GM10266 (cell line): ENCODE data around the gene ABCG1.
"Not testable (repeated sequence)": the region's sequence is repeated elsewhere in the genome, so short reads cannot be mapped to it uniquely, and the experiment has no call there.

Experiments used
- DNase-seq: peaks from one replicate; pipeline ENCODE4 v3.0.0; 2012; ENCODE audit errors: extremely low spot score
- TF ChIP-seq, protein P1 (sequence below): IDR thresholded peaks from 2 replicates; pipeline ENCODE4 v1.5.1; 2012; ENCODE audit warnings: mild to moderate bottlenecking, low read depth; ENCODE audit not compliant: control insufficient read depth, insufficient read depth; ENCODE audit errors: missing control alignments

ABCG1 gene

DNA sequence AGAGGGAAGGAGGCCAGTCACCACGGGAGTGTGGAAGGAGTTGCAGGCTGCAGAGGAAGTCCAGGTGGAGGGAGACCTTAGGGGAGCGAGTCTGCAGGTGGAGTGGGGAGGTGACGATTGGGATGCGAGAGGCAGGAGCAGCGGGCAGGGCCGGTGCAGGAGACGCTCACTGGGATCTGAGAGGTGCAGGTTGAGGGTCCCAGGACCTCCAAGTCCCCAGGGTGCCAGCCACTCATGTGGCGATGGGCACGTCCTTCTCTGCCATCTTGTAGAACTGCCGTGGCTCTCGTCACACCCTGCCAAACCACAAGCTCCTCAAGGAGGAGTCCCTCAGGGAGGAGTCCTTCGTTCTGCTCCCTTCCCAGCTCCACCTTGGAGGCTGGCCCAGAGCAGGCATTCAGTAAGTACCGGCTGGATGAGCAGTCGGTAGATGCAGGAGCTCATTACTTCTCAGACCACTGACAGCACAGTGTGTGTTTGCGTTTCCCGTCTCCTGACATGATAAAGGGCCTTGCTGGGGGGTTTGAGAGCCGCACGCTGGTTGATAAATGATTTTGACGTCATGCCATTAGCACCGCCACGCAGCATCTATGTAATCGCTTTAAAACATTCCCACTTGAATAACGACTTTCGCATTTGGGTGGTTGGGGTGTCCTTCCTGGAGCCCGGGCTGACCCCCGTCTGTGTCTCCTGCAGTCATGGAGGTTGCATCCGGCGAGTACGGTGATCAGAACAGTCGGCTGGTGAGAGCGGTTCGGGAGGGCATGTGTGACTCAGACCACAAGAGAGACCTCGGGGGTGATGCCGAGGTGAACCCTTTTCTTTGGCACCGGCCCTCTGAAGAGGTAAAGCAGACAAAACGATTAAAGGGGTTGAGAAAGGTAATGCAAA lies 68.5 kb downstream of the ABCG1 start:
- TF ChIP-seq, protein P1, sequence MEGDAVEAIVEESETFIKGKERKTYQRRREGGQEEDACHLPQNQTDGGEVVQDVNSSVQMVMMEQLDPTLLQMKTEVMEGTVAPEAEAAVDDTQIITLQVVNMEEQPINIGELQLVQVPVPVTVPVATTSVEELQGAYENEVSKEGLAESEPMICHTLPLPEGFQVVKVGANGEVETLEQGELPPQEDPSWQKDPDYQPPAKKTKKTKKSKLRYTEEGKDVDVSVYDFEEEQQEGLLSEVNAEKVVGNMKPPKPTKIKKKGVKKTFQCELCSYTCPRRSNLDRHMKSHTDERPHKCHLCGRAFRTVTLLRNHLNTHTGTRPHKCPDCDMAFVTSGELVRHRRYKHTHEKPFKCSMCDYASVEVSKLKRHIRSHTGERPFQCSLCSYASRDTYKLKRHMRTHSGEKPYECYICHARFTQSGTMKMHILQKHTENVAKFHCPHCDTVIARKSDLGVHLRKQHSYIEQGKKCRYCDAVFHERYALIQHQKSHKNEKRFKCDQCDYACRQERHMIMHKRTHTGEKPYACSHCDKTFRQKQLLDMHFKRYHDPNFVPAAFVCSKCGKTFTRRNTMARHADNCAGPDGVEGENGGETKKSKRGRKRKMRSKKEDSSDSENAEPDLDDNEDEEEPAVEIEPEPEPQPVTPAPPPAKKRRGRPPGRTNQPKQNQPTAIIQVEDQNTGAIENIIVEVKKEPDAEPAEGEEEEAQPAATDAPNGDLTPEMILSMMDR: no peak
- no peak for DNase-seq

DNA sequence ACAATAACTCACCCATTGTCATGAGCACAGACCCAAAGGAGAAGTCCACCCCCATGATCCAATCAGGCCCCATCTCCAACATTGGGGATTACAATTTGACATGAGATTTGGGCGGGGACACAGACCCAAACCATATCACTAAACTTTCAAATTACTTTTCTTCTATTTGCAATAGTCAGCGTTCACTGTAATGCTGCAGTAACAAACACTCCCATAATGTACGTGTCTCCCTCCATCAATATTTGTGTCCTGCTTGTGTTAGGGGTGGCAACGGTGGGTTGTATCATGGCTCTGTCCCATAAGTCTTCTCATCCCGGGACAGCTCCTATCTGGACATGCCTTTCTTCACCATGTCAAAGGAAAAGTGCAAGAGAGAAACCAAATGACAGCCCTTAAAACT lies 70.0 kb downstream of the ABCG1 start:
- no peak for DNase-seq
- TF ChIP-seq, protein P1: no peak

DNA sequence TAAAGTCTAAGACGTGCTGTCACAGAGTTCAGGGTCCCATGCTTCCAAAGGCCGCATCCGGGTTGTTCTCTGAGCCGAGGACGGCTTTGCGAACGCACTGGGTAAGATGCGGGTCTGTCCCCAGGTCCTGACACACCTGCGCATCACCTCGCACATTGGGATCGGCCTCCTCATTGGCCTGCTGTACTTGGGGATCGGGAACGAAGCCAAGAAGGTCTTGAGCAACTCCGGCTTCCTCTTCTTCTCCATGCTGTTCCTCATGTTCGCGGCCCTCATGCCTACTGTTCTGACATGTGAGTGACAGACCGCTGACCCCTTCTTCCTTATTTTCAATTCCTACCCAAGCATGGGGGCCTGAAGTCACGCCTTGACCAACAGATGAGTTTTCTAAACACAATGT lies 71.0 kb downstream of the ABCG1 start:
- TF ChIP-seq, protein P1: no peak
- DNase-seq: no peak

DNA sequence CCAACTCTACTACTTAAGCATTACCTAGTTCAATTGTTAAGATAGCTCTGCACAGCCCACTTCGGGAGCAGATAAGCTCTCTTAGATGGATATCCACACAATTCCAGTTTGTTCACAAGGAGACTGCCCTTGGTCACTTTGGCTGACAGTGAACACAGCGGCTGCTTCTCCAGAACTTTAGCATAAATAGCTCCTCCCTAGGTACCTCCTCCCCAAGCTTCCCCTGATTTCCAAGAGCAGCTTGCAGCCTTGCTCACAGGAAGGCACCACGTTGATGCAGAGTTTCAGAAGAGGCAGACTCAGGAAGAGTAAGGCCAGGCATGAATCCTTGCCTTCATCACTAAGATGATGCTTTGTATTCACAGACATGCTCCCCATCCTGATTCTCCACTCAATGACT lies 71.6 kb downstream of the ABCG1 start:
- DNase-seq: no peak
- TF ChIP-seq, protein P1: no peak

DNA sequence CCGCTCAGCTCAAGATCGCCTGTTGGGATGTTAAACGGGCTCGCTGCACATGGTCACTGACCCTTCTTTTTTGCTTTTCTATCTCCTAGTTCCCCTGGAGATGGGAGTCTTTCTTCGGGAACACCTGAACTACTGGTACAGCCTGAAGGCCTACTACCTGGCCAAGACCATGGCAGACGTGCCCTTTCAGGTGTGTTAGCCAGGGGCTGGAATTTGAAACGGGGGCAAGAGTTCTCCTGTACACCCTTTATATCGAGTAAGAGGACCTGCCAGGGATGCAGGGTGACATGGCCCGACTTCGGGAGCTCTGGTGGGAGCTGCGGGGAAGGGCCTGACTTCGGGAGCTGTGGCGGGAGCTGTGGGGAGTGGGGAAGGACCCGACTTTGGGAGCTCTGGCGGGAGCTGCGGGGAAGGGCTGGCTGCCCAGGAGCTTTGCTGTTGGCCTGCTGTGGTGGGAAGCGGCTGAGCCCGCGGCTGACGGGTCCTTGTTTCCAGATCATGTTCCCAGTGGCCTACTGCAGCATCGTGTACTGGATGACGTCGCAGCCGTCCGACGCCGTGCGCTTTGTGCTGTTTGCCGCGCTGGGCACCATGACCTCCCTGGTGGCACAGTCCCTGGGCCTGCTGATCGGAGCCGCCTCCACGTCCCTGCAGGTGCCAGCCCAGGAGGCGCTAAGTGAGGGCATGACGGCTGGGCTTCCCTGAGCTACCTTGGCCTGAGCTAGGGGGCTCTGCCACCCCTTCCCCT lies 72.2 kb downstream of the ABCG1 start:
- DNase-seq: no peak
- TF ChIP-seq, protein P1: no peak

DNA sequence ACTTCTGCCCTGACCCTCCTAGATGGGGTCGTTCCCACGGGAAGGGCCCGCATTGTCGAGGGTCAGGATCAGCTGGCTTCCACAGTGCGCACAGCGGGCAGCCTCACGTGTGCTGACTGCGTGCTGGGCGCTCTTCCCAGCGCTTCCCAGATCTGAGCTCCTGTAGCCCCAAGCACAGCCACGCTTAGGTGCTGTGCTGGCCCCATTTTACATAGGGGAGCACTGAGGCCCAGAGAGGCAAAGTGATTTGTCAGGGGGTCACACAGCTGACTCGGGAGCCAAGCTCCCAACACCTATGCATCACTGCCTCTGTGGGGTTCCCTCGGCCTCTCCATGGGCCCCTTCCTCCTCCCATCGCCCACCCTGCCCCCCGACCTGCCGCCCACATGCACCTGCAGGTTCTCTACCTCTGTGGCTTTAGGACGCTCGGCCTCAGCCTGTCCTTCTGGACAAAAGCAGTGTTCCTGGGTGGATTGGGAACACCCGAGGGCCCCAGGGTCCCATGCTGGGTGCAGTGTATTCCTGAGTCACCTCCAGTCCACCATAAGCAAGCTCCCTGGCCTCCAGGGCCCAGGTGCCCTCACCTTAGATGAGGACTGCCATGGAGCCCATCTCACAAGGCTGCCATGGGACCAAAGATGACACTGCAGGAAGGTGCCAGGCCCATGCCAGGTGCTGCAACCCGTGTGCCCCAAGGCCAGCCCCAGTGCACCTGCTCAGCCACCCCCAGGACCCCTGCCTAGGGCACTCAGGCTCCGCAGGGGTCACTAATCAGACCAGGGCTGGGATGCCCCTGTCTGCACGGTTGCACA lies 73.0 kb downstream of the ABCG1 start:
- DNase-seq: no peak
- TF ChIP-seq, protein P1: no peak

DNA sequence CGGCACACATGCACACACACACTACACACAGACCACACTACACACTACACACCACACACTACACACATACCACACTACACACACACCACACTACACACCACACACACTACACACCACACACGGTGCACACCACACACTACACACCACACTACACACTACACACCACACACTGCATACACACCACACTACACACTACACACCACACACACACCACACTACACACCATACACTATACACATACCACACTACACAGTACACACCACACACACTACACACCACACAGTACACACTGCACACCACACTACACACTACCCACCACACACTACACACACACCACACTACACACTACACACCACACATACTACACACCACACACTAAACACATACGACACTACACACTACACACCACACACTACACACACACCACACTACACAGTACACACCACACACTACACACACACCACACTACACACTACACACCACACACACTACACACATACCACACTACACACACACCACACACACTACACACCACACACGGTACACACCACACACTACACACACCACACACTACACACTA lies 73.7 kb downstream of the ABCG1 start:
- not testable (repeated sequence) for DNase-seq
